ENCODE measurements around the gene MAP3K1.
"Not testable (repeated sequence)": the region's sequence is repeated elsewhere in the genome, so short reads cannot be mapped to it uniquely, and the experiment has no call there.

Gene MAP3K1

GRCh38 chr5:56819060-56819881, 3.9 kb downstream of the MAP3K1 start:
- no peak for DNase-seq (ENCODE audit: low read depth)
- in situ Hi-C loops (cut with HindIII; ENCODE audit: low sequenced_read_pairs) = no loop called here
- no peak overlapping the region for H3K4me3 ChIP-seq (ENCODE audit: low read depth, low read length)
- no peak for TF ChIP-seq CTCF (IDR thresholded peaks at IDR 0.05; ENCODE audit: low read depth, low read length, missing control alignments)

- DNase-seq (ENCODE audit: low read depth); H3K4me3 ChIP-seq (ENCODE audit: low read depth, low read length); in situ Hi-C loops (cut with HindIII; ENCODE audit: low sequenced_read_pairs): not testable (repeated sequence)
Observed at GRCh38 chr5:56821868-56822267, 6.5 kb downstream of the MAP3K1 start.

GRCh38 chr5:56822981-56823380, 7.6 kb downstream of the MAP3K1 start:
- no peak for DNase-seq (ENCODE audit: low read depth)
- in situ Hi-C loops (cut with HindIII; ENCODE audit: low sequenced_read_pairs) = no loop called here
- no peak for TF ChIP-seq CTCF (IDR thresholded peaks at IDR 0.05; ENCODE audit: low read depth, low read length, missing control alignments)
- H3K4me3 ChIP-seq (ENCODE audit: low read depth, low read length) = no peak overlapping the region

- TF ChIP-seq CTCF (IDR thresholded peaks at IDR 0.05; ENCODE audit: low read depth, low read length, missing control alignments) = no peak
- in situ Hi-C loops (cut with HindIII; ENCODE audit: low sequenced_read_pairs) = no loop called here
- no peak overlapping the region for H3K4me3 ChIP-seq (ENCODE audit: low read depth, low read length)
- DNase-seq (ENCODE audit: low read depth) = no peak
Observed at GRCh38 chr5:56824019-56824418, 8.7 kb downstream of the MAP3K1 start.

- no peak overlapping the region for H3K4me3 ChIP-seq (ENCODE audit: low read depth, low read length)
- no peak for TF ChIP-seq CTCF (IDR thresholded peaks at IDR 0.05; ENCODE audit: low read depth, low read length, missing control alignments)
- no peak for DNase-seq (ENCODE audit: low read depth)
- in situ Hi-C loops (cut with HindIII; ENCODE audit: low sequenced_read_pairs) = no loop called here
Observed at GRCh38 chr5:56825222-56825824, 10.0 kb downstream of the MAP3K1 start.

GRCh38 chr5:56827049-56827448, 11.7 kb downstream of the MAP3K1 start:
- in situ Hi-C loops (cut with HindIII; ENCODE audit: low sequenced_read_pairs) = no loop called here
- TF ChIP-seq CTCF (IDR thresholded peaks at IDR 0.05; ENCODE audit: low read depth, low read length, missing control alignments) = peak; percentile 40
- H3K4me3 ChIP-seq (ENCODE audit: low read depth, low read length) = no peak overlapping the region
- DNase-seq (ENCODE audit: low read depth) = no peak

- no peak overlapping the region for H3K4me3 ChIP-seq (ENCODE audit: low read depth, low read length)
- DNase-seq (ENCODE audit: low read depth) = no peak
- no peak for TF ChIP-seq CTCF (IDR thresholded peaks at IDR 0.05; ENCODE audit: low read depth, low read length, missing control alignments)
- in situ Hi-C loops (cut with HindIII; ENCODE audit: low sequenced_read_pairs) = no loop called here
Observed at GRCh38 chr5:56827924-56828323, 12.6 kb downstream of the MAP3K1 start.

All from astrocyte of the cerebellum (primary cell).